ENCODE results near the gene SH3RF2.
"Not testable (repeated sequence)": the region's sequence is repeated elsewhere in the genome, so short reads cannot be mapped to it uniquely, and the experiment has no call there.

SH3RF2 gene

DNA sequence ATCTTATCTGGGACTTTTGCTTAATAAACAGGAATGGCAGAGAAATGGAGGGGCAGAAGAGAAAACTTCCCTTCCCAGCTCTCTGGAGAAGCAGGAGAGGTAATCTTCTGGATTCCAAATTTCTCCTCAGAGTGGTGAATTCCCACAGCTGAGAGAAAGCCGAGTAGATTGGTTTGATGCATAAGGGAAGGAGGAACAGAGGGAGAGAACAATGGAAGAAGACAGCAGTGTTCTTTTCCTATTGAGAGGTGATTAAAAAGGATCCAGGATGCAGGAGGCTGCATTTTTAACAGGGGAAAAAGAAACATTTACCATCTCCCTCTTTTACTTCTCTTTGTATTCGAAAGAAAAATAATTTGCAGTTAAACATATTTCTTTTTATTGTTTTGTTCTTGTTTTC lies 13.1 kb downstream of the SH3RF2 start:
- Histone ChIP-seq H3K9me3 (ENCODE audit: control insufficient read depth, insufficient read depth, low read length) (no peaks in the 10 kb centered on the region), H3K9ac (ENCODE audit: low read depth, low read length) (no peak overlapping the region), H3K36me3 (ENCODE audit: control insufficient read depth, insufficient read depth, low read length) (no peaks in the 10 kb centered on the region), H3K4me3 (ENCODE audit: low read depth, low read length) (no peak overlapping the region), H3K4me1 (ENCODE audit: control insufficient read depth, insufficient read depth, low read length) (peaks cover 12% of the 10 kb centered on the region; the same call in 1 of the 2 replicates), H3K27me3 (ENCODE audit: control insufficient read depth, insufficient read depth, low read length) (no peaks in the 10 kb centered on the region), H3K27ac (ENCODE audit: low read depth, low read length) (no peak overlapping the region)

DNA sequence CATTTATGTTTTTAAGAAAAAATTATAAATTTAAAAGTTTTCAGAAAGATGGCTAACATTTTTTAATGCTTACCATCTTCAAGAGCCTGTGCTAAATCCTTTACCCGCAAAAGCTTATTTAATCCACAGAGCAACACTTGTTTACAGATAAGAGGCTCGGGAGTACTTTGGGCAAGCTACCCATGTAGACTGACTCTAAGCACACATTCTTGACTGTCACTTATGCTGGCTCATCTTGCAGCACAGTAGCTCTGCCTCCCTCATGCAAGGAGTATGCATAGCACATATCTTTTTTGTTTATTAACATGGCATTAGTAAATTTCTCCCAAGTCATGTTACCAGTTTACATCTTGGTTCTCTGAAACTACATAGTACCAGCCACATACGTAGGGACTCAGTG lies 14.7 kb downstream of the SH3RF2 start:
- no peak overlapping the region for H3K4me3 ChIP-seq (ENCODE audit: low read depth, low read length)
- H3K27ac ChIP-seq (ENCODE audit: low read depth, low read length) = no peak overlapping the region
- H3K27me3 ChIP-seq (ENCODE audit: control insufficient read depth, insufficient read depth, low read length) = no peaks in the 10 kb centered on the region
- no peaks in the 10 kb centered on the region for H3K36me3 ChIP-seq (ENCODE audit: control insufficient read depth, insufficient read depth, low read length)
- H3K4me1 ChIP-seq (ENCODE audit: control insufficient read depth, insufficient read depth, low read length) = peaks cover 12% of the 10 kb centered on the region; the same call in 1 of the 2 replicates
- H3K9me3 ChIP-seq (ENCODE audit: control insufficient read depth, insufficient read depth, low read length) = no peaks in the 10 kb centered on the region
- no peak overlapping the region for H3K9ac ChIP-seq (ENCODE audit: low read depth, low read length)

DNA sequence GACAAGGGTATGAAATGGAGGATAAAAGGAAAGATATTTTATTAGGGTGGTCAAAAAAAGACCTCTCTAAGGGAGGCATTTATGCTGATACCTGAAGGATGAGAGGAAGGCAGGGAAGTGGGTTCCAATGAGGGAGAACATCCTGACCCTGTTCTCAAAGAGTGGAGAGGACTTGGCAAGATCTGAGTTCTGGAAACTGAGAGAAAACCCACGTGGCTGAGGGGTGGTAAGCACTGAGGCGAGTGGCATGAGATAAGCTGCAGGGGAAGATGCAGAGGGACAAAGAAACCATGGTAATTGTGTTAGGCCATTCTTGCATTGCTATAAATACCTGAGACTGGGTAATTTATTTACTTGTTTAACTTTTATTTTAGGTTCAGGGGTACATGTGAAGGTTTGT lies 16.8 kb downstream of the SH3RF2 start:
- Histone ChIP-seq H3K4me1 (ENCODE audit: control insufficient read depth, insufficient read depth, low read length) (peaks cover 12% of the 10 kb centered on the region; the same call in 1 of the 2 replicates), H3K27ac (ENCODE audit: low read depth, low read length) (no peak overlapping the region), H3K9me3 (ENCODE audit: control insufficient read depth, insufficient read depth, low read length) (no peaks in the 10 kb centered on the region), H3K27me3 (ENCODE audit: control insufficient read depth, insufficient read depth, low read length) (no peaks in the 10 kb centered on the region), H3K36me3 (ENCODE audit: control insufficient read depth, insufficient read depth, low read length) (no peaks in the 10 kb centered on the region), H3K4me3 (ENCODE audit: low read depth, low read length) (no peak overlapping the region), H3K9ac (ENCODE audit: low read depth, low read length) (no peak overlapping the region)

DNA sequence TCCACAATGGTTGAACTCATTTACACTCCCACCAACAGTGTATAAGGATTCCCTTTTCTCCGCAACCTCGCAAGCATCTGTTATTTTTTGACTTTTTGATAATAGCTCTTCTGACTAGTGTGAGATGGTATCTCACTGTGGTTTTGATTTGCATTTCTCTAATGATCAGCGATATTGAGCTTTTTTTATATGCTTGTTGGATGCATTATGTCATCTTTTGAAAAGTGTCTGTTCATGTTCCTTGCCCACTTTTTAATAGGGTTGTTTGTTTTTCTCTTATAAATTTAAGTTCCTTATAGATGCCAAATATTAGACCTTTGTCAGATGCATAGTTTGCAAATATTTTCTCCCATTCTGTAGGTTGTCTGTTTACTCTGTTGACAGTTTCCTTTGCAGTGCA lies 17.8 kb downstream of the SH3RF2 start:
- H3K9me3 ChIP-seq (ENCODE audit: control insufficient read depth, insufficient read depth, low read length); H3K9ac ChIP-seq (ENCODE audit: low read depth, low read length); H3K4me3 ChIP-seq (ENCODE audit: low read depth, low read length); H3K27me3 ChIP-seq (ENCODE audit: control insufficient read depth, insufficient read depth, low read length); H3K27ac ChIP-seq (ENCODE audit: low read depth, low read length); H3K4me1 ChIP-seq (ENCODE audit: control insufficient read depth, insufficient read depth, low read length); H3K36me3 ChIP-seq (ENCODE audit: control insufficient read depth, insufficient read depth, low read length): not testable (repeated sequence)

DNA sequence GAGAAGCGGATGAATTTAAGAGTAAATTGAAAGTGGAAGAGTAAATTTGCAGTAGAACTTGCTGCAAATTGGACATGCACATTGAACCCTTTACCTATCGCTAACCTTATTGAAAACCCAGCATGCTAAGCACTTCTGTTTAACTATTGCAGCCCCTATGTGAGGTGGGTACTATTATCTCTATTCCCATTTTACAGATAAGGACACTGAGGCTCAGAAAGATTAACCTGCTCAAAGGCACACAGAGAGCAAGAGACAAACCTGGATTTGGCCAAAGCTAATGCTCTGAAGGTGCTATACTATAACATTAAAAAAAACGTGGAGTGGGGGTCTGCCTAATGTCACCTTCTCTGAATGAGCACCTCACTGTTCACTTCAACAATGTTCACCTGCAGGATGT lies 21.0 kb downstream of the SH3RF2 start:
- no peaks in the 10 kb centered on the region for H3K9me3 ChIP-seq (ENCODE audit: control insufficient read depth, insufficient read depth, low read length)
- no peak overlapping the region for H3K9ac ChIP-seq (ENCODE audit: low read depth, low read length)
- no peak overlapping the region for H3K4me3 ChIP-seq (ENCODE audit: low read depth, low read length)
- H3K27me3 ChIP-seq (ENCODE audit: control insufficient read depth, insufficient read depth, low read length) = no peaks in the 10 kb centered on the region
- peaks cover 6% of the 10 kb centered on the region; the same call in 1 of the 2 replicates for H3K4me1 ChIP-seq (ENCODE audit: control insufficient read depth, insufficient read depth, low read length)
- H3K27ac ChIP-seq (ENCODE audit: low read depth, low read length) = no peak overlapping the region
- H3K36me3 ChIP-seq (ENCODE audit: control insufficient read depth, insufficient read depth, low read length) = no peaks in the 10 kb centered on the region

DNA sequence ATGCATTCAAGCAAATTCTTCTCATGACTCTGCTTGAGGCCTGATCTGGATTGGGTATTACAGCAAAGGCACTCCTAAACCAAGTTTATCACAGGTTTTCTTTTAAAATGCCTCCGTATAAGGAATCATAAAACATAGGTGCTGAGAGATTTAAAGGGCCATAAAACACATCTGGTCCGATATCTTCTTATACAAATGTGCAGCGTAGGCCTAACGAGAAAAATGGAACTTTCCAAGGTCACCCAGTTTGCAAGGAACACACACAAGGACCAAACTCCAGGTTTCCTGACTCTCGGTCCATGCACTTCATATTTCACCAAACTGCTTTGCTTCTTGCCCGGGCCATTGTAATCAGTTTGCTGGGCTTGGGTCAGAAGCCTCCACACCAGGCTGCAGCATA lies 22.1 kb downstream of the SH3RF2 start:
- H3K4me3 ChIP-seq (ENCODE audit: low read depth, low read length) = no peak overlapping the region
- H3K27me3 ChIP-seq (ENCODE audit: control insufficient read depth, insufficient read depth, low read length) = no peaks in the 10 kb centered on the region
- H3K9me3 ChIP-seq (ENCODE audit: control insufficient read depth, insufficient read depth, low read length) = no peaks in the 10 kb centered on the region
- peaks cover 6% of the 10 kb centered on the region; the same call in 1 of the 2 replicates for H3K4me1 ChIP-seq (ENCODE audit: control insufficient read depth, insufficient read depth, low read length)
- H3K9ac ChIP-seq (ENCODE audit: low read depth, low read length) = no peak overlapping the region
- no peaks in the 10 kb centered on the region for H3K36me3 ChIP-seq (ENCODE audit: control insufficient read depth, insufficient read depth, low read length)
- H3K27ac ChIP-seq (ENCODE audit: low read depth, low read length) = no peak overlapping the region

DNA sequence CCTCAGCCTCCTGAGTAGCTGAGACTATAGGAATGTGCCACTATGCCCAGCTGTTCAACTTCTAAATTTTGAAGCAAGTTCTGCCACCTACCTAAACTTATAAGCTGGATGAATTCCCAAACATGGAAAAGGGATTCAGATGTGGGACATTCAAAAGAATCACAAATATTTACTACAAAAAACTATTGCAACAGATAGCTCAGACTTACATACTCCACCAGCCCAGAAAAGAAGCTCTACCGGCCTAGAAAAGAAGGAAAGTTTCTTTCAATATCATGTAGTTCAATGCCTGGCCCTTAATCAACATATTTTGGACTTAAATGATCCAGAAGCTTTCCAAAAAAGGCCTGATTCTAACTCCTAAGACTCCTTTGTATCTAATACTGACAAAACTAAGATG lies 23.8 kb downstream of the SH3RF2 start:
- no peak overlapping the region for H3K27ac ChIP-seq (ENCODE audit: low read depth, low read length)
- H3K27me3 ChIP-seq (ENCODE audit: control insufficient read depth, insufficient read depth, low read length) = no peaks in the 10 kb centered on the region
- no peaks in the 10 kb centered on the region for H3K9me3 ChIP-seq (ENCODE audit: control insufficient read depth, insufficient read depth, low read length)

DNA sequence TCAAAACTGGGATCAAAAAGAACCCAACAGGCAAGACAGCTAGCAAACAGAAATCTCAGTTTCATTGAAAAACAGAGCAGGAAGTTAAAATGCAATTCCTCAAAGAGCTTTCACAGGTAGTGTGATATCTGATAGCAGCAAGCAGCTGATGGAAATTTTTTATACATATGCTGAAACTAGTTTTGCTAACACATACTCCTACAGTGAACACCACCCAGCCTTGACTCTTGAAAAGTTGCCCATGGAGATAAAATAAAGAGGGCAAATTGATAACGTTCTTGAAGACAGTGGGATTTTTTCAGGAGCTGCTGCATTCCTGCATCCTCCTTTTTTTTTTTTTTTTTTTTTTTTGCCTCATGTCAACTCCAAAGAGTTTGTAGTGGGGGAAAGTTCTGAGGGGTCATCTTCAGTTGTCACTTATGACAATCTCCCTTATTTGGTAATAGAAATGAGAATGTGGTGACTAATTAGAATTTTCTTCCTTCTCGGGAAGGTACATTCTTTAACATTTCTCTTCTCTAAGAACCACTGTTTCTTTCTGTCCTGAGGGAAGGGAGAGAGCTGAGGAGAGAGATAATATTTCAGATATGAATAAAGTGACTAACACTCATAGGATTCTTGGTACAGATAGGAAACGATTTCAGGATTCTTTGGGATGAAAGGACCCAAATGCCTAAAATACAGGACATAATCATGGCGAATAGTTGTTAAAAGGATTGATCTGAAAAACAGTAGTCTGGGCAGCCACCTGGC lies 24.6 kb downstream of the SH3RF2 start:
- no peaks in the 10 kb centered on the region for H3K27me3 ChIP-seq (ENCODE audit: control insufficient read depth, insufficient read depth, low read length)
- no peak overlapping the region for H3K9ac ChIP-seq (ENCODE audit: low read depth, low read length)
- peaks cover 6% of the 10 kb centered on the region; the same call in 1 of the 2 replicates for H3K4me1 ChIP-seq (ENCODE audit: control insufficient read depth, insufficient read depth, low read length)
- H3K36me3 ChIP-seq (ENCODE audit: control insufficient read depth, insufficient read depth, low read length) = no peaks in the 10 kb centered on the region
- no peak overlapping the region for H3K4me3 ChIP-seq (ENCODE audit: low read depth, low read length)
- H3K9me3 ChIP-seq (ENCODE audit: control insufficient read depth, insufficient read depth, low read length) = no peaks in the 10 kb centered on the region
- H3K27ac ChIP-seq (ENCODE audit: low read depth, low read length) = no peak overlapping the region

More for the DNA sequence above, 23.8 kb downstream of the SH3RF2 start:
- Histone ChIP-seq H3K4me1 (ENCODE audit: control insufficient read depth, insufficient read depth, low read length) (peaks cover 6% of the 10 kb centered on the region; the same call in 1 of the 2 replicates), H3K4me3 (ENCODE audit: low read depth, low read length) (no peak overlapping the region), H3K9ac (ENCODE audit: low read depth, low read length) (no peak overlapping the region), H3K36me3 (ENCODE audit: control insufficient read depth, insufficient read depth, low read length) (no peaks in the 10 kb centered on the region)

DNA sequence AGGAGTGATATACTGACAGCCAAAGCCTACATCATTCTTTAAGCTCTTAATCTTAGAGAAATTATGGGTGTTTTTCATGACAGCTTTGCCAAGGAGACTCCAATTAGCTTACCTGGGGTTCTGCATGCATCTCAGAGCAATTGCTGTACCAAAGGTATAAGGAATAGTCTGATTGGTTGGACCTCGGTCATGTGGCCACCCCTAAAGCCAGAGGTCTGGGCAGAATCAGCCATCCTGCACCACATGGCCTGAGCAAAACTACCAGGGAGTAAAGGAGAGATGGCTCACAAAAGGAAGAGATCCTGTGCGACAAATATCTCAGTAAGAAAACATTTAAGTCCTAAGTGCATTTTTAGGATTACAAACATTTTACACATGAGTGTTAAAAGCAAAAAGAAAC lies 25.6 kb downstream of the SH3RF2 start:
- no peak overlapping the region for H3K9ac ChIP-seq (ENCODE audit: low read depth, low read length)
- no peak overlapping the region for H3K4me3 ChIP-seq (ENCODE audit: low read depth, low read length)
- no peaks in the 10 kb centered on the region for H3K27me3 ChIP-seq (ENCODE audit: control insufficient read depth, insufficient read depth, low read length)
- no peaks in the 10 kb centered on the region for H3K9me3 ChIP-seq (ENCODE audit: control insufficient read depth, insufficient read depth, low read length)
- no peak overlapping the region for H3K27ac ChIP-seq (ENCODE audit: low read depth, low read length)
- peaks cover 6% of the 10 kb centered on the region; the same call in 1 of the 2 replicates for H3K4me1 ChIP-seq (ENCODE audit: control insufficient read depth, insufficient read depth, low read length)
- no peaks in the 10 kb centered on the region for H3K36me3 ChIP-seq (ENCODE audit: control insufficient read depth, insufficient read depth, low read length)

DNA sequence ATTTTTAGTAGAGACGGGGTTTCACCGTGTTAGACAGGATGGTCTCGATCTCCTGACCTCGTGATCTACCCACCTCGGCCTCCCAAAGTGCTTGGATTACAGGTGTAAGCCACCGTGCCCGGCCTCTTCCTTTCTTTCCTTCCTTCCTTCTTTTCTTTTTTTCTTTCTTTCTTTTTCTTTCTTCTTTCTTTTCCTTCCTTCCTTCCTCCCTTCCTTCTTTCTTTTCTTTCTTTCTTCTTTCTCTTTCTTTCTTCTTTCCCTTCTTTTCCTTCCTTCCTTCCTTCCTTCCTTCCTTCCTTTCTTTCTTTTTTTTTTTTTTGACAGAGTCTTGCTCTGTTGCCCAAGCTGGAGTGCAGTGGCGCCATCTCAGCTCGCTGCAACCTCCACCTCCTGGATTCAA lies 27.6 kb downstream of the SH3RF2 start:
- H3K4me3 ChIP-seq (ENCODE audit: low read depth, low read length); H3K4me1 ChIP-seq (ENCODE audit: control insufficient read depth, insufficient read depth, low read length); H3K36me3 ChIP-seq (ENCODE audit: control insufficient read depth, insufficient read depth, low read length); H3K9ac ChIP-seq (ENCODE audit: low read depth, low read length); H3K27ac ChIP-seq (ENCODE audit: low read depth, low read length); H3K27me3 ChIP-seq (ENCODE audit: control insufficient read depth, insufficient read depth, low read length); H3K9me3 ChIP-seq (ENCODE audit: control insufficient read depth, insufficient read depth, low read length): not testable (repeated sequence)

DNA sequence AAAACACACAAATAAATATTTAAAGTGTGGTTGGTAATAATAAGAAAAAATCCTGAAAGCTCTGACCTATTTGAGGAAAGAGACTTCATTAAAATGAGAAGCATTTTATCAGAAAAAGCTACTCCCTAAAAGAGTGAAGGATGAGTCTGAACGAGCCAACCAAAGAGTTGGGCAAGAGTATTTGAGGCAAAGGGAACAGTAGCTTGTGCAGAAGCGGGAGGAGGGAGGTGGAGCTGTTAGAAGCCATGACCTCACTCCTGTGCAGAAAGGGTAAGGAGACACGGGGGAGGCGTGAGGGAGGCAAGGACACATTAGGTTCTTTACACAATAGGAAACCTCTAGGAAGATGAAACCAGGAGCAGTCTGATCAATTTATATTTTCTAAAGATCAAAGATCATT lies 29.4 kb downstream of the SH3RF2 start:
- no peaks in the 10 kb centered on the region for H3K9me3 ChIP-seq (ENCODE audit: control insufficient read depth, insufficient read depth, low read length)
- H3K4me1 ChIP-seq (ENCODE audit: control insufficient read depth, insufficient read depth, low read length) = peaks cover 5% of the 10 kb centered on the region; the same call in 1 of the 2 replicates
- H3K27me3 ChIP-seq (ENCODE audit: control insufficient read depth, insufficient read depth, low read length) = no peaks in the 10 kb centered on the region
- H3K27ac ChIP-seq (ENCODE audit: low read depth, low read length) = no peak overlapping the region
- H3K4me3 ChIP-seq (ENCODE audit: low read depth, low read length) = no peak overlapping the region
- no peak overlapping the region for H3K9ac ChIP-seq (ENCODE audit: low read depth, low read length)
- H3K36me3 ChIP-seq (ENCODE audit: control insufficient read depth, insufficient read depth, low read length) = no peaks in the 10 kb centered on the region

Measured in HUES48 (cell line).